Choroid plexus epithelial cell (primary cell): ENCODE results near the gene RALGPS1.
A peak's percentile ranks its signal among the peaks of the same experiment; 100 is the strongest.

ENCODE experiments used
- DNase-seq: peaks from one replicate; pipeline ENCODE4 v3.0.0-alpha.2; 2010; ENCODE audit warnings: low read depth
- H3K4me3 ChIP-seq: 2 replicates; pipeline ENCODE4 v1.5.1; 2011; ENCODE audit warnings: low read depth, mild to moderate bottlenecking, control low read depth, low read length, moderate library complexity
- CTCF ChIP-seq: conservative IDR thresholded peaks from 2 replicates; pipeline ENCODE4 v1.5.1; 2011; ENCODE audit warnings: low read depth, mild to moderate bottlenecking, control low read depth, inconsistent platforms, low read length, moderate library complexity

RALGPS1 gene

GRCh38 chr9:126953041-126953809 is 38.6 kb downstream of the RALGPS1 start:
- TF ChIP-seq CTCF = no peak
- H3K4me3 ChIP-seq = no peak overlapping the region
- peak; percentile 56 for DNase-seq

GRCh38 chr9:126955811-126956210 is 41.2 kb downstream of the RALGPS1 start:
- TF ChIP-seq CTCF = no peak
- no peak overlapping the region for H3K4me3 ChIP-seq
- DNase-seq = no peak

- TF ChIP-seq CTCF = no peak
- H3K4me3 ChIP-seq = no peak overlapping the region
- DNase-seq = peak; percentile 55
Measured at GRCh38 chr9:126956917-126957686, 42.5 kb downstream of the RALGPS1 start.

- TF ChIP-seq CTCF = peak; percentile 7
- DNase-seq = peak; percentile 23
- H3K4me3 ChIP-seq = no peak overlapping the region
Measured at GRCh38 chr9:126957687-126958053, 43.1 kb downstream of the RALGPS1 start.

GRCh38 chr9:126959336-126959735 is 44.8 kb downstream of the RALGPS1 start:
- DNase-seq = no peak
- TF ChIP-seq CTCF = no peak
- no peak overlapping the region for H3K4me3 ChIP-seq

GRCh38 chr9:126959917-126960316 is 45.3 kb downstream of the RALGPS1 start:
- no peak overlapping the region for H3K4me3 ChIP-seq
- no peak for DNase-seq
- TF ChIP-seq CTCF = no peak
